Stimulated activated CD8-positive, alpha-beta memory T cell treated with anti-CD3 and anti-CD28 coated beads, Interleukin-4, amount 100 ng/mL, for 1 hour (primary cell): ENCODE measurements around the gene DPP8.

ENCODE experiments used
- DNase-seq, 2 donors: peaks; one replicate each; pipeline ENCODE4 v3.0.0-alpha.2; 2020; ENCODE audit warnings: low read depth in 2 of 2, low spot score in 1 of 2

Gene DPP8

DNA sequence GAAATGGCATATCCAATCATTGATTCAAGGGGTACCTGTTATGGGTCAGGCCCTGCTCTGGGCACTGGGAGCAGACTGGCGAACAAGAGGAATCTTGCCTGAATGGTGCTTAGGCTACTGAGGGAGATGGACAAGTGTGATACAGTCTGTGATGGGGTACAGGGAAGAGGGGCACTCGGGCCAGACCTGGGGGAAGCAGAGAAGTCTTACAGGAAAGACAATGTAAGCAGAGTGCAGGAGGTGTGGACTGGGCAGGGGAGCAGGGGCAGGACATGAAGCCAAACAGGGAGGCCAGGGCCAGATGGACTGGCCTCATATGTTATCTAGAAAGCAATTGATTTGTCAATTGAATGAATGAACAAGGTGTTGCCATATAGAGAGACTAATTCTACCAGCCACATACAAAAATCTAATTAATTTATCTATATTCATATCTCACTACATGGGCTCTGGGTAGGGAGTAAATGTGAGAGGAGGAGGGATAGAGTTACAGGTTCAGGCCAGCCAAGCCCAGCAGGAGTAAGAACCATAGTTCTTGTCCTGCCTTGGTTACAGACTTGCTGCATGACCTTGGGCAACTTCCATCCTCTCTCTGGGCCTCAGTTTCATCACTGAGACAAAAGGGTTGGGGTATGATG lies 91.2 kb downstream of the DPP8 start:
- DNase-seq = no peak

DNA sequence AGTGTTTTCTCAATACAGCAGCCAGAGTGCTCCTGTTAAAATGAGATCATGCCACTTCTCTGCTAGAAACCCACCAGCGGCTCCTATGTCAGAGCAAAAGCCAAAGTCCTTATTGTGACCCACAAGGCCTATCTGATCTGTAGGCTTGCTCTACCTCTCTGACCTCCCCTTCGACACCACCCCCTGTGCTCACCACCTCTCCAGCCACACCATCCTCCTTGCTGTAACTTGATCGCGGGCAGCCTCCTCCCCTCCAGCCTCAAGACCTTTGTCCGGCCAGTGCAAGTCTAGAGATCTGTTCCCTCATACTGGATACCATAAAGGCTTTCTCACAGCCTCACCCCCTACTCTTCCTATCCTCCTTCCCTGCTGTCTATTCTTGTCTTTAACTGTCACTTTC lies 92.8 kb downstream of the DPP8 start:
- no peak for DNase-seq

GRCh38 chr15:65423976-65424679 lies 93.4 kb downstream of the DPP8 start:
- no peak for DNase-seq

GRCh38 chr15:65423150-65423975 lies 94.1 kb downstream of the DPP8 start:
- no peak for DNase-seq

DNA sequence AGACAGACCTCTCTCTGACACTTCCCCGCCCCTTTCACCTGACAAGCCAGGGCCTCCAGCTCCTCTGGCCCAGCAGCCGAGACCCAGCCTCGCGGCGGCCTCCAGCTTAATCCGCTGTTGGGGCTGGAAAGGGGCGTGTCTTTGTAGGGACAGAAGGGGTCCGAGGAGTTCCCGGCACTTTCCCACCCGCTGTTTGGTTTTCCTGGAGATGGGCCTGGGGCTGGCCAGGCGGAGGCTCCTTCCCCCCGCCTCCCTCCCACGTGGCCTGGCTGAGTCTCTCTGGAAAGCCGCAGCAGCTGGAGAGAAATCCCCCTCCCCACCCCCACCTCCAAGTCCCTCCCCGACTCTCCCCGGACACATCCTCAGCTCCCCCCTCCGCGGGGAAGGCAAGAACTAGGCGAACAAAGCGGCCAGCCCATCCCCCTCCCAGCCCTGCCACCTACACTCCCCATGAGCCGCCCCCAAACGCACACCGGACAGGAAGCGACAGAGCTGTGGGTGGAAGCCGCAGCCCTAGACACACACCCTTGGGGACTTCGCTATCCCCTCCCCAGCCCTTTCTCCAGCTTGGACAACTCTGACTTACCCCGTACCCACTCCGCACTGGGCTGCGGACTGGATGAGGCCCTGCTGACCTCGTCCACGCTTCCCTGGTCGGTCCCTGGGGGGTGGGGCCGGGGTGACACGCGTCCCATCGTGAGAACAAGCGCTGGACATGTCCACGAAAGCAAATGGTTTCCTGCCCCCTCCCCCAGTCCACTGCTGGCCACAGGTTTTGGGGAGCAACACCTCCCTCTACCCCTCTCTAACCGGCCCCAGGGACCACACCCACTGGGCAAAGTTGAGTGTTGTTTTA lies 95.9 kb downstream of the DPP8 start:
- DNase-seq = no peak

DNA sequence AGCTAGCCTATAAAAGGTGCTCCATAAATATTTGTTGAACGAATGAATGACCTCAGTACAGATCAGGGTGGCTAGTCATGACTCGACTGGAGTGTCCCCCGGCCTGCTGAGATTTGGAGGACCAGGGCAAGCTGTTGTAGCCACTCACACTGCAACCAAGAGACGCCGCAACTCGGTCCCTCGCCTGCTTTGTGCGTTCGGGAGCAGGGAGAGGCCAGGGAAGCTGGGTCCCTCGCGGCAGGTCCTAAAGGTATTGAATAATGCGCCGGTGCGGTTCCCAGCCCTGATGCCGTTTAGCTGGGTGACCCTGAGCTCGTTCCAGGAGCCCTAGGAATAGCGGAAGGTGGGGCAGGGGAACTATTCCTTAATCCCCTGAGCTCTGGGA lies 96.5 kb downstream of the DPP8 start:
- DNase-seq = no peak

DNA sequence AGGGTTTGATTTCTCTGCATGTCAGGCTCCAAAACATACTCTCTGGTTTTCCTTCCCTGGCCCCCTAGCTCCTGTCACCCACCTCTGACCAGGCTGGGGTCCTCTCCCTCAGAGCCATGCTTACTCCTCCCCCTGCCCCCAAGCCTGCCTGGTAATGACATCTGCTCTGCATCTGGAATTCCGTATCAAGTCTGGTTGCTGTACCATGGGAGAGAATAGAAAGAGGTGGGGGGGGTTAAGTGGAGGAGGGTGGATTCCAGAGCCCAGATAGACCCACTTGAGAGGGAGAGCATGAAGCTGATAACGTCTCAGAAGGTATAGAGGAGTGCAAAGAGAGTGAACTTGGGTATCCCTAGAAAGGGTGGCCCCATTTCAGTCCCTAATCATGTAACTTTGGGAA lies 98.9 kb downstream of the DPP8 start:
- no peak for DNase-seq

GRCh38 chr15:65416845-65417416 lies 100.6 kb downstream of the DPP8 start:
- DNase-seq = no peak

DNA sequence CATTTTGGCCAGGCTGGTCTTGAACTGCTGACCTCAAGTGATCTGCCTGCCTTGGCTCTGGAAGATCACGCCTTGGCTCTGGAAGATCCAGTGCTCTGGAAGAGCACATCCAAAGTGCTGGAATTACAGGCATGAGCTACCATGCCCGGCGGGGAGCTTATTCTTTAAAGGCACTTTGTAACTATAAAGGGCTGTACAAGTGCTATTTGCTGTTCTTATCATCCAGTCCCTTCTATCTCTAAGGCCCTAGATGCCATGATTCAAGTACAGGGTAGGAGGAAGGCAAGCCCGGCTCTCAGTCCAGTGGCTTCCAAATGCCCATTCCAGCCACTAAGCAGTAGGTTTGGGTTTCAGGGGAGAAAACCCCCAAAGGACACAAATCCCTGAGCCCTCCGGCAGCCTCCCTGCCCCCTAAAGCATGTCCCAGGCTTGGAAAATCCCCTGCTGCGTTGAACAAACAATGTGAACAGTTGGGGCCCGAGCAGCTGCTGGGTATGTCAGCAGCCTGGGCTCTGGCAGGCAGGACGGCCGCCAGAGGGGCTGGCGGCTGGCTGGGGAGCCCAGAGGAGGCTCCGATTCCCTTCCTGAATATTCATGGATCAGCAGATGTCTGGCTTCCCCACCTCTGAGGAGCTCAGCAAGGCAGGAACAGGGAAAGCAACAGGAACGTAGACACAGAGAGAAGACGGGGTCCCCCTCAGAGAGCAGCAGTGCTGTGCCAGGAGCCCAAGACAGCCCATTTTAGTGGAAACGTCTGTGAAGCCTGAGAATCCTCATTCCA lies 102.5 kb downstream of the DPP8 start:
- DNase-seq = no peak

- no peak for DNase-seq
Measured at GRCh38 chr15:65413760-65414144, 103.7 kb downstream of the DPP8 start.

GRCh38 chr15:65413051-65413759 lies 104.3 kb downstream of the DPP8 start:
- no peak for DNase-seq

DNA sequence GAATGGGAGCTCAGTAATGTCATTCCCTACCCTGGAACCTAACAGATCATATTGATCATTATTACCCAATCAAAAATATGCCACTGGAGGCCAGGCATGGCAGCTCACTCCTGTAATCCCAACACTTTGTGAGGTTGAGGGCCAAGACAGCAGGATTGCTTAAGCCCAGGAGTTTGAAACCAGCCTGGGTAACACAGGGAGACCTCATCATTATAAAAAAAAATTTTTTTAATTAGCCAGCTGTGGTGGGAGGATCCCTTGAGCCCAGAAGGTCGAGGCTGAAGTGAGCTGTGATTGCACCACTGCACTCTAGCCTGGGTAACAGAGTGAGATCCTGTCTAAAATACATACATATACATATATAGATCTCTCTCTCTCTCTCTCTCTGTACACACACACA lies 104.9 kb downstream of the DPP8 start:
- DNase-seq = no peak

DNA sequence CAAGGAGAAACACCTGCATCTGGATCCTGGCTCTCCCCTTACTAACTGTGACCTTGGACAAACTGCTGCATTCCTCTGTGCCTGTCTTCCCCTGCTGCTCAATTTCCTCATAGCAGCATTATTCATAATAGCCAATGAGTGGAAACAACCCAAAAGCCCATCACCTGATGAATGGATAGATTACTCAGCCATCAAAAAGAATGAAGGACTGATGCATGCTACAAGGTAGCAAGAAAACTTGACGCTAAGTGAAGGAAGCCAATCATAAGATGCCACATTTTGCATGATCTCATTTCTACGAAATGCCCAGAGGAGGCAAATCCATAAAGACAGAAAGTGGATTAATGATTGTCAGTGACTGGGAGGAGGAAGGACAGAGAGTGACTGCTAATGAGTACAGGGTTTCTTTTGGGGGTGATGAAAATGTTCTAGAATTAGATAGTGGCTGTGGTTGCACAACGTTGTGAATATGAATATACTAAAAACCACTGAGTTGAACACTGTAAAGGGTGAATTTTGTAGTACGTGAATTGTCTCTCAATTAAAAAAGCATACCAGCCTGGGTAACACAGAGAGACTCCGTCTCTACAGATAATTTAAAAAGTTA lies 105.9 kb downstream of the DPP8 start:
- no peak for DNase-seq

DNA sequence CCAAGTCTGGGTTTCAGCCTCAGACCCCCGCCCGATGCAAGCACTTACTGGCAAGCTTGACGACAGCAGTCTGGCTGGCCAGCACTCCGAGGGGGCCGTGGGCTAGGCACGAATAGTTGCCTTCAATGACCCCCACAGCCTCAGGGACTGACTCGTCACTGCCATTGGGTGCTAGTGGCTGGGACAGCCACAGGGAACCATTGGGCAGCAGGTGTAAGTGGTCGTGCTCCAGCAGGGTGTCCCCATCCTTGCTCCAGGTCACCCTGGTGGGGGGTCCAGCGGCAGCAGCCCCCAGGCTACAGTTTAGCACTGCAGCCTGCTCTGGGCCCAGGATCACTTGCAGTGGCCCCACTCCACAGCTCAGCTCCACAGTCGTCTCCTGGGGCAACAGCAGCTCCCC lies 106.5 kb downstream of the DPP8 start:
- no peak for DNase-seq

- DNase-seq = no peak
Measured at GRCh38 chr15:65410036-65410435, 107.5 kb downstream of the DPP8 start.

DNA sequence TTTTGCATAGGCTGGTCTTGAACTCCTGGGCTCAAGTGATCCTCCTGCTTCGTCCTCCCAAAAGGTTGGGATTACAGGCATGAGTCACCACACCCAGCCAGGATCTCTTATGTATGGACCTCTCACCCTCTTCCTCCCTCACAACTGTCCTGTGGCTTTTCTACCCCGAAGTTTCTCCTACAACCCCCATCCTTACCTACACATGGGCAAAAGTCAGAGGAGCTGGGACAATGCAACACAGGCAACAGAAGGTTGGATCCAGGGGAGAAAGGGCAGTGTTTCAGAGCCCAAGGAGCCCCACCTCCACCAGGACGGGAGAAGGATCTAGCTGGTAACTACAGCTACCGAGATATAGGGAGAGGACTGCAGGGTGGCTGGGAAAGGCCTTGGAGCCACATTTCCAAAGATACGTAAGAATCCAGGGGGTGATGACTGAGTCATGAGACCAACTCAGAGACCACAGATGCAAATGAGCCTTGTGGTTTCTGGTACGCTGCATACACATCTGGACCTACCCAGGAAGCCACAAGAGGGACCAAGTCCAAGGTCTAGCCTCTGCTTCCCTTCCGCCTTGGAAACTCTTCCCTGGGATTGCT lies 108.4 kb downstream of the DPP8 start:
- DNase-seq = no peak

DNA sequence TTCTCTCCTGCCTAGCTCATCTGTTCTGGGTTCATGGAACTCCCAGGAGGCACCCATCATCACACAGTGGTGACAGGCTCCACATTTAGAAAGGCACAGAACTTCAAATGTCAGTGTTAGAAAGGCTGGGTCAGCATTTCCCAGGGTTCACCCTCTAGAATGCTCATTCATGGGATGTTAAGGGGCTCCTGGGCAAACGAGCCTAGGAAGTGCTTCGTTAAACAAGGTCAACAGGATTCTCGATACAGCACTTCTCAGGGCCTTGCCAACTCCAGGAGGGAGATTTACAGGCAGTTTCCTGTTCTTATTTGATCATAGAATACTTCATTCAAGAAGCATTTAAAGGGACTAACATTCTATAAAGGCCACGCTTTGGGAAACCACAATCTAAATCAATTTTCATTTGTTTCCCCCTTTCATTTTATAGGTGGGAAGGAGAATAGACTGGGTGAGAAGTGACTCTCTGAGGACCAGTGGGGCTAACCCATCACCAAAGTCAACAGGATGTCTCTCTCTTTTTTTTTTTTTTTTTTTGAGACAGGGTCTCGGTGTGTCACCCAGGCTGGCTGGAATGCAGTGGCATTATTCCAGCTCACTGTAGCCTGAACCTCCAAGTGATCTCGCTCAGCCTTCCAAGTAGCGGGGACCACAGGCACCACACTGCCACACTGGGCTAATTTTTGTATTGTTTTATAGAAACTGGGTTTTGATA lies 109.0 kb downstream of the DPP8 start:
- no peak for DNase-seq

- no peak for DNase-seq
Measured at GRCh38 chr15:65406424-65407000, 111.0 kb downstream of the DPP8 start.
